ENCODE data around the gene HCRTR1.

Gene HCRTR1

GRCh38 chr1:31652891-31653499 is 35.5 kb downstream of the HCRTR1 start:
- no peak for DNase-seq (ENCODE audit: low read depth)
- H3K4me3 ChIP-seq (ENCODE audit: low read depth, low read length): no peak overlapping the region
- TF ChIP-seq CTCF (conservative IDR thresholded peaks at IDR 0.05; ENCODE audit: low read depth, low read length): no peak

GRCh38 chr1:31653717-31654473 is 36.4 kb downstream of the HCRTR1 start:
- H3K4me3 ChIP-seq (ENCODE audit: low read depth, low read length): no peak overlapping the region
- no peak for TF ChIP-seq CTCF (conservative IDR thresholded peaks at IDR 0.05; ENCODE audit: low read depth, low read length)
- no peak for DNase-seq (ENCODE audit: low read depth)

GRCh38 chr1:31654474-31654776 is 36.9 kb downstream of the HCRTR1 start:
- no peak for TF ChIP-seq CTCF (conservative IDR thresholded peaks at IDR 0.05; ENCODE audit: low read depth, low read length)
- H3K4me3 ChIP-seq (ENCODE audit: low read depth, low read length): no peak overlapping the region
- DNase-seq (ENCODE audit: low read depth): no peak

GRCh38 chr1:31655104-31655503 is 37.6 kb downstream of the HCRTR1 start:
- no peak for TF ChIP-seq CTCF (conservative IDR thresholded peaks at IDR 0.05; ENCODE audit: low read depth, low read length)
- no peak overlapping the region for H3K4me3 ChIP-seq (ENCODE audit: low read depth, low read length)
- DNase-seq (ENCODE audit: low read depth): no peak

DNA sequence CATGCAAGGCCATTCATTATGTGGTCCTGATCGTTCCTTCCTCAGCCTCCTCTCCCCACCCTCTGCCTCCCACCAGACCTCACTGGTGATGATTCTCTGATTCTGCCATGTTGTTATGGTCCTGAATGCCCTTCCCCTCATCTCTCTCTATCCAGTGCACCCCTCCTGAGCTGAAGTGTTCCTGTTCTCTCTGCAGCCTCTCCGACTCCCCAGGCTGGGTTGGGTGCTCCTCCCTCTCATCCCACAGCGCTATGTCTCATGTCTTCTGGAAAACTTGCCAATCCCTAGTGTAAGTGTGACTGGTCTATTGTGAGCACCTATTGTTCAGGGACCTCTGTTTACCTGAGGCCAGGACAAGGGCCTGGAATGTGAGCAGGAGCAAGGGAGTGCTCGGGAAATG is 38.3 kb downstream of the HCRTR1 start:
- TF ChIP-seq CTCF (conservative IDR thresholded peaks at IDR 0.05; ENCODE audit: low read depth, low read length): no peak
- no peak for DNase-seq (ENCODE audit: low read depth)
- no peak overlapping the region for H3K4me3 ChIP-seq (ENCODE audit: low read depth, low read length)

DNA sequence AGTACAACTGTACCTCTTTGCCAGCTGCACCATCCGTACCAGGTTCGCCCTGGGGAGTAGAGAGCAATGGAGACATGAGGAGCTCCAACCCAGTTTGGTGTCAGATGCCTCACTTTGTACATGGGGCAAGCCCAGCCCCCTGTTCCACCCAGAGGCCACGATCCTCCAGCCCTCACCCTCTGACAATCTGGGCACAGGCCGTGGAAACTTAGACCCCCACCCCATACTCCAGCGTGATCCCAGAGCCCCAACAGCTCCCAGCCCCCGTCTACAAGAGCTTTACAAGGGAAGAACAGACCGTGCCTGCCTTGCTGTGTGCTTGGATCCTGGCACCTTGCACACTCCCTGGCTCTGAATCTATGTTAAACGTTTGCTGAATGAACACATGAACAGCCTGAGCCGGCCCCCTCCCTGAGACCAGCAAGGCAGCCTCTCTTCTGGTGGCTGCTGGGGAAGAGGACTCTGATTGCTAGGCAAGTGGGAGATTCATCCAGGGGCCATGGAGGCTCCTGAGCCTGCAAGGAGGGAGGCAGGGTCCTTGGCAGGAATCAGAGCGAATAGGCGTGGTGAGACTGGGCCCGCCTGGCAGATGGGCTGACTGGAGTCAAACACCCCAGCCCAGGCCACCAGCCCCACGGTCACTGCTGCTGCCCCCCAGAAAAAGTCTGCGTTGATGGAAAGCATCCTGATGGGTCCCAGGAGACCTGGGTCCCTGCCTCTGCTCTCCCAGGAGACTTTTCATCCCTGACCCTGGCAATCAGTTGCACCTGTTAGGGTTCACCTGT is 39.7 kb downstream of the HCRTR1 start:
- H3K4me3 ChIP-seq (ENCODE audit: low read depth, low read length): no peak overlapping the region
- no peak for TF ChIP-seq CTCF (conservative IDR thresholded peaks at IDR 0.05; ENCODE audit: low read depth, low read length)
- no peak for DNase-seq (ENCODE audit: low read depth)

Data from choroid plexus epithelial cell (primary cell).